ENCODE results near the gene ATP6V1C2. TPM values are rescaled to one million over a fixed set of nuclear protein-coding genes. Genes with fewer than 3 reads are reported as not detected.

The ATP6V1C2 gene
- total and polyA plus RNA-seq, 2 experiments from 2014 or later = 0.14 to 2.1 TPM

- TF ChIP-seq CTCF (conservative IDR thresholded peaks at IDR 0.05; ENCODE audit: low read depth in 2 of 2) (no peak), EZH2 (IDR thresholded peaks at IDR 0.05; ENCODE audit: low read depth, unreplicated experiment) (no peak)
- no peak for ATAC-seq
- Mint-ChIP-seq H3K9me3 (no peaks in the 10 kb centered on the region), H3K36me3 (ENCODE audit: low read depth) (no peaks in the 10 kb centered on the region), H3K27me3 (ENCODE audit: insufficient read depth, low read depth, poor library complexity) (peaks cover 6% of the 10 kb centered on the region), H3K4me3 (no peak overlapping the region), H3K27ac (no peak overlapping the region), H3K4me1 (peaks cover 7% of the 10 kb centered on the region)
- H3K4me1 ChIP-seq (ENCODE audit: insufficient read depth) = no peaks in the 10 kb centered on the region
- H3K4me2 ChIP-seq = no peak overlapping the region
- no peaks in the 10 kb centered on the region for H3K79me2 ChIP-seq (replicated peaks; ENCODE audit: insufficient read depth)
- H3K9me2 ChIP-seq (ENCODE audit: insufficient read depth) = no peaks in the 10 kb centered on the region
- H3K27me3 ChIP-seq (ENCODE audit: insufficient read depth) = no peaks in the 10 kb centered on the region
- H3K27ac ChIP-seq (ENCODE audit: low read depth) = no peak overlapping the region
- DNase-seq (ENCODE audit: low spot score) = no peak
- no peak overlapping the region for H2AFZ ChIP-seq
- peaks cover 5% of the 10 kb centered on the region; the same call in 1 of the 2 replicates for H3F3A ChIP-seq (replicated peaks; ENCODE audit: low read depth)
- H4K20me1 ChIP-seq (replicated peaks; ENCODE audit: insufficient read depth) = no peaks in the 10 kb centered on the region
- no peak overlapping the region for H3K4me3 ChIP-seq
- no peaks in the 10 kb centered on the region for H3K36me3 ChIP-seq (ENCODE audit: insufficient read depth)
Measured at GRCh38 chr2:10818984-10819383, 97.6 kb downstream of the ATP6V1C2 start.

GRCh38 chr2:10819714-10820314 lies 98.4 kb downstream of the ATP6V1C2 start:
- H3K9me2 ChIP-seq (ENCODE audit: insufficient read depth) = no peaks in the 10 kb centered on the region
- H3K36me3 ChIP-seq (ENCODE audit: insufficient read depth) = no peaks in the 10 kb centered on the region
- no peak overlapping the region for H3K4me3 ChIP-seq
- no peaks in the 10 kb centered on the region for H4K20me1 ChIP-seq (replicated peaks; ENCODE audit: insufficient read depth)
- no peaks in the 10 kb centered on the region for H3K79me2 ChIP-seq (replicated peaks; ENCODE audit: insufficient read depth)
- no peak overlapping the region for H3K4me2 ChIP-seq
- H3K4me1 Mint-ChIP-seq = peaks cover under 1% of the 10 kb centered on the region; the same call in 1 of the 3 replicates
- no peaks in the 10 kb centered on the region for H3F3A ChIP-seq (replicated peaks; ENCODE audit: low read depth)
- no peaks in the 10 kb centered on the region for H3K27me3 ChIP-seq (ENCODE audit: insufficient read depth)
- no peaks in the 10 kb centered on the region for H3K27me3 Mint-ChIP-seq (ENCODE audit: insufficient read depth, low read depth, poor library complexity)
- H2AFZ ChIP-seq = no peak overlapping the region
- no peak overlapping the region for H3K27ac ChIP-seq (ENCODE audit: low read depth)
- no peak for DNase-seq (ENCODE audit: low spot score)
- no peak overlapping the region for H3K4me3 Mint-ChIP-seq
- no peaks in the 10 kb centered on the region for H3K9me3 Mint-ChIP-seq
- ATAC-seq = no peak
- H3K36me3 Mint-ChIP-seq (ENCODE audit: low read depth) = no peaks in the 10 kb centered on the region
- no peak overlapping the region for H3K27ac Mint-ChIP-seq
- H3K4me1 ChIP-seq (ENCODE audit: insufficient read depth) = no peaks in the 10 kb centered on the region
- TF ChIP-seq EZH2phosphoT487 (IDR thresholded peaks at IDR 0.05; ENCODE audit: unreplicated experiment) = no peak
- TF ChIP-seq CREB1 (CRISPR knock-in tag; IDR thresholded peaks at IDR 0.05; ENCODE audit: low read depth) = no peak
- no peak for TF ChIP-seq REST (IDR thresholded peaks at IDR 0.05; ENCODE audit: unreplicated experiment)
- TF ChIP-seq ZNF331 (CRISPR knock-in tag; IDR thresholded peaks at IDR 0.05; ENCODE audit: low read depth) = no peak
- TF ChIP-seq EZH2 (IDR thresholded peaks at IDR 0.05; ENCODE audit: low read depth, unreplicated experiment) = no peak
- no peak for TF ChIP-seq ZNF462 (CRISPR knock-in tag; IDR thresholded peaks at IDR 0.05)
- TF ChIP-seq ZNF114 (CRISPR knock-in tag; IDR thresholded peaks at IDR 0.05) = no peak
